Measurements from ENCODE around the gene PTPRCAP. TPM values are rescaled to one million over a fixed set of nuclear protein-coding genes. Genes with fewer than 3 reads are reported as not detected.

Gene PTPRCAP
- total and polyA plus RNA-seq, 7 donors, result 0.71 to 129 (median 2.8) TPM

GRCh38 chr11:67449116-67449844, 11.8 kb upstream of the PTPRCAP start:
- no peak for DNase-seq
- peaks cover 0 to 3% (median 1%) of the 10 kb centered on the region in 4 donors for H3K4me1 ChIP-seq
- intact Hi-C loops (cut with DNase I), result no loop called here
- no peaks in the 10 kb centered on the region for H3K36me3 ChIP-seq
- no peaks in the 10 kb centered on the region for H3K9me3 ChIP-seq
- no peak overlapping the region for H3K27ac ChIP-seq
- 43 to 64% methylated on average over 9 of the region's 9 CpGs for WGBS, 2 donors
- TF ChIP-seq POLR2AphosphoS5 (IDR thresholded peaks at IDR 0.05) (no peak), POLR2A (IDR thresholded peaks at IDR 0.05) (no peak), CTCF (IDR thresholded peaks at IDR 0.05) (no peak), EP300 (IDR thresholded peaks at IDR 0.05) (no peak)
- no peaks in the 10 kb centered on the region for H3K27me3 ChIP-seq
- H3K4me3 ChIP-seq, result no peak overlapping the region

DNA sequence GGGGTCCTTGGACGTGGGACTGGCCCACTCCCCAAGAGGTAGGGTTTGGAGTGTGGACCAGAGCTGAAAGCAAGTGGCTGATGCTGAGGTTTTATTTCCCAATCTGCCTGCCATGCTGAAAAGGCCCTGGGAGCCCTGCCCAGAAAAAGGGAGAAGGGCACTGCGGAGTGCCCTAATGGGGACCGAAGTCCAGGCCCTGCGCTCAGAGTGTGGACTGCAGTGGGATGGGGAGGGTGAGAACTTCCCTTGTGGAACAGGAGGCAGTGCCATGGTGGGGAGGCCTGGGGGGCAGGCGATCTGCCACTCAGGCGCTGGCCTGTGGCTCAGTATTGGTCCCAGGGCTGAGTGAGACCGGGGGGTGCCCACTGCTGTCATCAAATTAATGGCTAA, 10.7 kb upstream of the PTPRCAP start:
- H3K27ac ChIP-seq, result no peak overlapping the region
- WGBS, 2 donors, result 90 to 96% methylated on average over 7 of the region's 7 CpGs
- H3K9me3 ChIP-seq, result no peaks in the 10 kb centered on the region
- no peak for TF ChIP-seq POLR2A (IDR thresholded peaks at IDR 0.05)
- no peak for TF ChIP-seq POLR2AphosphoS5 (IDR thresholded peaks at IDR 0.05)
- no peak for TF ChIP-seq CTCF (IDR thresholded peaks at IDR 0.05)
- H3K4me1 ChIP-seq, result peaks cover 0 to 9% (median 3%) of the 10 kb centered on the region in 4 donors
- intact Hi-C loops (cut with DNase I), result no loop called here
- DNase-seq, result no peak
- no peaks in the 10 kb centered on the region for H3K36me3 ChIP-seq
- no peaks in the 10 kb centered on the region for H3K27me3 ChIP-seq
- H3K4me3 ChIP-seq, result no peak overlapping the region

DNA sequence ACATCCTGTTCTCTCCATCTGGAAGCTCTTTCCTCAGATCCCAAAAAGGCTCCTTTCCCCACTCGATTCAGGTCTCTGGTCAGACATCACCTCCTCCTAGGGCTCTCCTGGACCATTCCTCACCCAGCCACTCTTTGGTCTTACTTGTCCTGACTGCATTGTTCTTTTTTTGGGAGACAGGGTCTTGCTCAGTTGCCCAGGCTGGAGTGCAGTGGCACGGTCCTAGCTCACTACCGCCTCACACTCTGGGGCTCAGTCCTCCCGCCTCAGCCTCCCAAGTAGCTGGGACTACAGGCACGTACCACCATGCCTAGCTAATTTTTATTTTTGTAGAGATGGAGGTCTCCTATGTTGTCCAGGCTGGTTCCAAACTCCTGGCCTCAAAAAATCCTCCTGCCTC, 8.0 kb upstream of the PTPRCAP start:
- WGBS, 2 donors, result 86 to 89% methylated on average over 5 of the region's 5 CpGs
- Histone ChIP-seq H3K9me3 (no peaks in the 10 kb centered on the region), H3K4me3 (no peak overlapping the region), H3K4me1 (peaks cover 0 to 24% (median 15%) of the 10 kb centered on the region in 4 donors), H3K36me3 (peaks cover 0 to 18% (median 10%) of the 10 kb centered on the region in 4 donors), H3K27me3 (no peaks in the 10 kb centered on the region), H3K27ac (no peak overlapping the region)
- DNase-seq, result no peak
- intact Hi-C loops (cut with DNase I), result no loop called here
- TF ChIP-seq EP300 (IDR thresholded peaks at IDR 0.05) (no peak), POLR2AphosphoS5 (IDR thresholded peaks at IDR 0.05) (no peak), POLR2A (IDR thresholded peaks at IDR 0.05) (no peak), CTCF (IDR thresholded peaks at IDR 0.05) (no peak)

DNA sequence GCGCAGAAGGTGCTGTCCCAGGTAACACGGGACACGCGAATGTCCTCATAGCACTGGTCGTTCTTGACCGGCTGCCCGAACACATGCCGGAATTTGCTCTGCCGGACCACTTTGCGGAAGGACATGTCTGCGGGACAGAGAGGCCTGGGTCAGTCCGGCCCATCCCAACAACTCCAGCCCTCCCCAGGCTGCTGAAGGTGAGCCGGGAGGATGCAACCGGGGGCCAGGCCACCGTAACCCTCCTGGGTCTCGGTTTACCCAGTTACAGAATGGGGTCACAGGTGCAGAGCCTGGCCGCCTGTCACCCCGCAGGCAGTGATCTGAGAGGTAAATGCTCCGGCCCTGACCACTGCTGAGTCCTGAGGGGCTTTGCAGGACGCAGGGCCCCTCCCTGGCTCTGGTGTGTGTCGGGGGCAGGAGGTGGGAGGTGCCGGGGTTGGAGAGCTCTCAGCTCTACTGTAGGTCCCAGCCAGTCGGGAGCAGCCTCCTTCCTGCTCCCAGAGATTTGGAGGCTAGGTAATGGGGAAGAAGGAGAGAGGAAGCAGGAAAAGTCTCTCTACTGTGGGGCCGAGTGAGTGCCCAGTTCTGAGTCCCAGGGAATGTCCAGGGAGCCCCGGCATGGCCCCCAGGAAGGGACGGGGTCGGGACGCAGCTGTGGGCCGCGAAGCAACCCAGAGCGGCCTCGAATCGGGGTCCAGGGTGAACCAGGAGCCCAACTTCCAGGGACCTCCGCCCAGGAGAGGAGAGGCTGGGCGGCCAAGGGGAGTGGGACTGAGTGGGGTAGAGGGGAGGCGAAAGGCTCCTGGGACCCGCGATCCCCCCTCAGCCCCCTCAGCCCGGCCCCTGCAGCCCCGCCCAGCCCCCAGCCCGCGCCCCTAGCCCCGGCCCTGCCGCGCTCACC, 5.3 kb upstream of the PTPRCAP start:
- Histone ChIP-seq H3K27ac (peak overlapping the region; percentile 95 to 98 (median 96)), H3K27me3 (no peaks in the 10 kb centered on the region), H3K36me3 (peaks cover 0 to 42% (median 16%) of the 10 kb centered on the region in 4 donors), H3K4me3 (peak overlapping the region; percentile 80 to 95 (median 86)), H3K9me3 (no peaks in the 10 kb centered on the region), H3K4me1 (peaks cover 0 to 31% (median 21%) of the 10 kb centered on the region in 4 donors)
- DNase-seq, result no peak
- TF ChIP-seq CTCF (IDR thresholded peaks at IDR 0.05), result no peak
- TF ChIP-seq POLR2AphosphoS5 (IDR thresholded peaks at IDR 0.05), result no peak
- no peak for TF ChIP-seq POLR2A (IDR thresholded peaks at IDR 0.05)
- intact Hi-C loops (cut with DNase I), result loop anchor here (1.0 kb wide), 2 partner anchors 14 to 22 kb away; partner anchors contain the start of gene RPS6KB2
- 27 to 45% methylated on average over 45 of the region's 45 CpGs for WGBS, 2 donors
